SU-DHL-6 (cell line): ENCODE data around the gene S100P.

ENCODE experiments used
- H2AFZ ChIP-seq: fragments of 200-600 bp; sonication (generic); 2 replicates; pipeline ENCODE4 v1.6.1; 2014; ENCODE audit warnings: low read depth, mild to moderate bottlenecking, moderate library complexity, mixed read lengths, antibody characterized with exemption, low read length; ENCODE audit not compliant: severe bottlenecking
- H3F3A ChIP-seq: fragments of 200-600 bp; shearing (Covaris generic); 2 replicates; pipeline ENCODE4 v1.6.0; 2016; ENCODE audit warnings: antibody characterized with exemption, mild to moderate bottlenecking; ENCODE audit not compliant: insufficient read depth
- H3K27ac ChIP-seq: fragments of 200-600 bp; sonication (generic); 2 replicates; pipeline ENCODE4 v1.5.1; 2016; ENCODE audit warnings: low read depth, mild to moderate bottlenecking, low read length, moderate library complexity, mixed read lengths
- H3K27me3 ChIP-seq: fragments of 200-600 bp; sonication (generic), shearing (Covaris generic); 2 replicates; pipeline ENCODE4 v1.6.0; 2014; ENCODE audit warnings: mild to moderate bottlenecking, low read length
- H3K36me3 ChIP-seq: fragments of 200-600 bp; sonication (generic); 2 replicates; pipeline ENCODE4 v1.6.1; 2014; ENCODE audit warnings: mild to moderate bottlenecking, low read length, mixed read lengths
- H3K4me2 ChIP-seq: fragments of 300-600, 200-600 bp; shearing (Covaris generic), sonication (generic); 2 replicates; pipeline ENCODE4 v1.6.0; 2014; ENCODE audit warnings: low read length, low read depth, mild to moderate bottlenecking; ENCODE audit not compliant: poor library complexity, severe bottlenecking
- H3K4me3 ChIP-seq: fragments of 200-600 bp; sonication (generic); 2 replicates; pipeline ENCODE4 v1.5.1; 2014; ENCODE audit warnings: antibody characterized with exemption, low read length, mild to moderate bottlenecking, mixed read lengths; ENCODE audit not compliant: insufficient read depth, poor library complexity, severe bottlenecking
- H3K79me2 ChIP-seq: fragments of 200-600 bp; sonication (generic); 2 replicates; pipeline ENCODE4 v1.6.1; 2014; ENCODE audit warnings: mild to moderate bottlenecking, low read length, moderate library complexity; ENCODE audit not compliant: insufficient read depth
- H3K9ac ChIP-seq: fragments of 200-600 bp; sonication (generic); 2 replicates; pipeline ENCODE4 v1.7.0; 2014; ENCODE audit warnings: mild to moderate bottlenecking, low read length
- H3K9me2 ChIP-seq: fragments of 200-600 bp; sonication (generic); replicated peaks from 2 replicates; pipeline ENCODE4 v1.6.1; 2014; ENCODE audit warnings: low read length; ENCODE audit not compliant: insufficient read depth
- H3K9me3 ChIP-seq: fragments of 200-600 bp; sonication (generic); 2 replicates; pipeline ENCODE4 v1.6.1; 2014; ENCODE audit warnings: low read length, mixed read lengths; ENCODE audit not compliant: insufficient read depth
- H4K20me1 ChIP-seq: fragments of 200-600 bp; sonication (generic); 2 replicates; pipeline ENCODE4 v1.6.1; 2014; ENCODE audit warnings: low read depth, mild to moderate bottlenecking, antibody characterized with exemption, low read length, moderate library complexity, mixed read lengths
- EZH2phosphoT487 ChIP-seq: fragments of 200-600 bp; sonication (generic), shearing (Covaris generic); conservative IDR thresholded peaks from 2 replicates; pipeline ENCODE4 v1.6.1; 2018; ENCODE audit warnings: mild to moderate bottlenecking, antibody characterized with exemption, low read length, moderate library complexity, mixed read lengths
- TF ChIP-seq, protein P1 (sequence below): fragments of 200-600 bp; sonication (generic); IDR thresholded peaks from one replicate; pipeline ENCODE4 v1.5.1; 2017; ENCODE audit warnings: antibody characterized with exemption, mild to moderate bottlenecking, low read length, moderate library complexity; ENCODE audit not compliant: insufficient read depth, poor library complexity, severe bottlenecking

Gene S100P

DNA sequence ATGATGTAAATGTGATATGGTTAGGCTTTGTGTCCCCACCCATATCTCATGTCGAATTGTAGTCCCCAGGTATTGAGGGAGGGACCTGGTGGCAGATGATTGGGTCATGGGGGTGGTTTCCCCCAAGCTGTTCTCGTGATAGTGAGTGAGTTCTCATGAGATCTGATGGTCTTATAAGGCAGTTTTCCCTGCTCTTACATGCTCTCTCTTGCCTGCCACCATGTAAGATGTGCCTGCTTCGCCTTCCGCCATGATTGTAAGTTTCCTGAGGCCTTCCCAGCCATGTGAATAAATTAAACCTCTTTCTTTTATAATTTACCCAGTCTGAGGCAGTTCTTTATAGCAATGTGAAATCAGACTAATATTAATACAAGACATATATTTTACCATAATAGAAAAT lies 46.2 kb downstream of the S100P start:
- Histone ChIP-seq H3K79me2 (no peaks in the 10 kb centered on the region), H2AFZ (no peak overlapping the region), H3K4me2 (no peak overlapping the region), H3K27me3 (no peaks in the 10 kb centered on the region), H4K20me1 (no peaks in the 10 kb centered on the region), H3F3A (no peaks in the 10 kb centered on the region), H3K4me3 (no peak overlapping the region), H3K9me2 (no peaks in the 10 kb centered on the region), H3K9ac (no peak overlapping the region), H3K27ac (no peak overlapping the region), H3K9me3 (no peaks in the 10 kb centered on the region), H3K36me3 (no peaks in the 10 kb centered on the region)
- TF ChIP-seq, protein P1, sequence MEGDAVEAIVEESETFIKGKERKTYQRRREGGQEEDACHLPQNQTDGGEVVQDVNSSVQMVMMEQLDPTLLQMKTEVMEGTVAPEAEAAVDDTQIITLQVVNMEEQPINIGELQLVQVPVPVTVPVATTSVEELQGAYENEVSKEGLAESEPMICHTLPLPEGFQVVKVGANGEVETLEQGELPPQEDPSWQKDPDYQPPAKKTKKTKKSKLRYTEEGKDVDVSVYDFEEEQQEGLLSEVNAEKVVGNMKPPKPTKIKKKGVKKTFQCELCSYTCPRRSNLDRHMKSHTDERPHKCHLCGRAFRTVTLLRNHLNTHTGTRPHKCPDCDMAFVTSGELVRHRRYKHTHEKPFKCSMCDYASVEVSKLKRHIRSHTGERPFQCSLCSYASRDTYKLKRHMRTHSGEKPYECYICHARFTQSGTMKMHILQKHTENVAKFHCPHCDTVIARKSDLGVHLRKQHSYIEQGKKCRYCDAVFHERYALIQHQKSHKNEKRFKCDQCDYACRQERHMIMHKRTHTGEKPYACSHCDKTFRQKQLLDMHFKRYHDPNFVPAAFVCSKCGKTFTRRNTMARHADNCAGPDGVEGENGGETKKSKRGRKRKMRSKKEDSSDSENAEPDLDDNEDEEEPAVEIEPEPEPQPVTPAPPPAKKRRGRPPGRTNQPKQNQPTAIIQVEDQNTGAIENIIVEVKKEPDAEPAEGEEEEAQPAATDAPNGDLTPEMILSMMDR, result no peak
- no peak for TF ChIP-seq EZH2phosphoT487

DNA sequence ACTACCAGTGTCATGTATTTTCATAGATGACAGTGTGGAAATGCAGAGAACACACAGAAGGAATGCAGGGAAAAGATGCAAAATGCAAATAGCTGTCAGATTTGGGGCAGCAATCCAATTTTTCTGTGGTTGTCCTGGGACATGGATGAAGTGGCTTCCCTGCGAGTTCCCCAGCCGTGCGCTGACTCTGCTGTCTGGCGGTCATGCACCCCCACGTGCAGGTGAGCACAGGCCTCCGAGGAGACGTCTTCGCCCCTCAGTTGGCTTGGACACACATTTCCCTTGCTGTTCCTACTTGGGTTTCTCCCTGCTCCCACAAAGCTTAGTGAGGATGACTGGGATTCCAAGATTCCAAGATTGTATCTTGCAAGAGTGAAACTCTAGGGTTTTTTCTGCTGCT lies 46.7 kb downstream of the S100P start:
- H3K27ac ChIP-seq, result no peak overlapping the region

DNA sequence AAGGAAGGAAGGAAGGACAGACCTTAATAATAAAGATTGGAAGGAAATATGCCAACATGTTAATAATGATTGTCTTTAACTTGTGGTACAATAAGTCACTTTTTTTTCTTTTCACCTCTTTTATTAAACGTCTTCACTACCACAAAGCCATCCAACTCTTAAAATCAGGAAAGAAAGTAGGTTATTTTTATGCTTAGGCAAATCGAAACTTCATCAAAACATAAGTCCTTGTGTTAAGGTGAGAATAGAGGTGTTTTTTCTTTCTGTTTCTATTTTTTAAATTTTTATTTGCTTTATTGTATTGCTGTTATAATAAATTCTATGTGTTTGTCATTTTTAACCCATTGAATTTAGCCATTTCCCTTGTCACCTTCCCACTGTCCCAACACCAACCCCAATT lies 48.8 kb downstream of the S100P start:
- Histone ChIP-seq H3K36me3 (no peaks in the 10 kb centered on the region), H4K20me1 (no peaks in the 10 kb centered on the region), H3K79me2 (no peaks in the 10 kb centered on the region), H3K9me2 (no peaks in the 10 kb centered on the region), H3K4me2 (no peak overlapping the region), H3K9me3 (no peaks in the 10 kb centered on the region), H3K4me3 (no peak overlapping the region), H3K27me3 (no peaks in the 10 kb centered on the region), H3K9ac (no peak overlapping the region), H3K27ac (no peak overlapping the region), H3F3A (no peaks in the 10 kb centered on the region), H2AFZ (no peak overlapping the region)
- TF ChIP-seq EZH2phosphoT487, result no peak
- TF ChIP-seq, protein P1, result no peak

More for the DNA sequence above, 46.7 kb downstream of the S100P start:
- no peaks in the 10 kb centered on the region for H3K9me2 ChIP-seq
- H3K9me3 ChIP-seq, result no peaks in the 10 kb centered on the region
- no peak overlapping the region for H2AFZ ChIP-seq
- H3K4me2 ChIP-seq, result no peak overlapping the region
- H3F3A ChIP-seq, result no peaks in the 10 kb centered on the region
- no peak overlapping the region for H3K4me3 ChIP-seq
- no peak overlapping the region for H3K9ac ChIP-seq
- H3K36me3 ChIP-seq, result no peaks in the 10 kb centered on the region
- TF ChIP-seq EZH2phosphoT487, result no peak
- TF ChIP-seq, protein P1, result no peak
- no peaks in the 10 kb centered on the region for H3K79me2 ChIP-seq
- H4K20me1 ChIP-seq, result no peaks in the 10 kb centered on the region
- H3K27me3 ChIP-seq, result no peaks in the 10 kb centered on the region

DNA sequence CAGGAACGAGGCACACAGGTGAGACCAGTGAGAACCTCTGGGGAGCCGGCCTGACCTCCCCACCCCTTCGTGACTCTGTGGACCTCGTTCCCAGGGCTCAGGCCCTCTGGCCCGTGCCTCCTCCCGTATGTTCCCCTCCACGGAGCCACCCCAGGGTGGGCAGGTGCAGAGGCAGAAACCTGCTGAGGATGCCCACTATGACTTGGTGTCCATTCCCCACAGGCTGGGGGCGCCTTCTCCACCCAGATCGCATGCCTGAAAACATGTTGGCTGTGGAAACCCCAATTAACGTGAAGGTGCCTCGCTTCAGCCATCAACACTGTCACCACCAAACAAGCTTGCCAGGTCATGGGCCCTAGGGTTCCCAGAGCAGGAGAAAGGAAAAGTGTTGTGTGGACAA lies 49.3 kb downstream of the S100P start:
- Histone ChIP-seq H3K36me3 (no peaks in the 10 kb centered on the region), H3K4me3 (no peak overlapping the region), H3K9ac (no peak overlapping the region), H3K9me3 (no peaks in the 10 kb centered on the region), H2AFZ (no peak overlapping the region), H3F3A (no peaks in the 10 kb centered on the region), H3K79me2 (no peaks in the 10 kb centered on the region), H3K4me2 (no peak overlapping the region), H3K27me3 (no peaks in the 10 kb centered on the region), H3K9me2 (no peaks in the 10 kb centered on the region), H4K20me1 (no peaks in the 10 kb centered on the region), H3K27ac (no peak overlapping the region)
- TF ChIP-seq, protein P1, result no peak
- TF ChIP-seq EZH2phosphoT487, result no peak
